Peyer's patch (tissue), 4 donors: ENCODE results near the gene JAM3.

Experiments used
- POLR2A ChIP-seq, 2 donors: fragments of 450-650 bp; IDR thresholded peaks; one replicate each; pipeline ENCODE4 v1.5.1; 2017; ENCODE audit warnings: antibody characterized with exemption in 2 of 2, mild to moderate bottlenecking in 2 of 2, moderate library complexity in 2 of 2
- TF ChIP-seq, protein P1 (sequence below), 6 experiments: fragments of 450-650 bp in 4 of 6; fragments of 200-600 bp in 2 of 6; sonication (generic) in 1 of 6; IDR thresholded peaks; one replicate each; pipeline ENCODE4 v1.5.1; 2017 to 2019; ENCODE audit warnings: antibody characterized with exemption in 6 of 6, mild to moderate bottlenecking in 3 of 6, moderate library complexity in 1 of 6

- TF ChIP-seq, protein P1, sequence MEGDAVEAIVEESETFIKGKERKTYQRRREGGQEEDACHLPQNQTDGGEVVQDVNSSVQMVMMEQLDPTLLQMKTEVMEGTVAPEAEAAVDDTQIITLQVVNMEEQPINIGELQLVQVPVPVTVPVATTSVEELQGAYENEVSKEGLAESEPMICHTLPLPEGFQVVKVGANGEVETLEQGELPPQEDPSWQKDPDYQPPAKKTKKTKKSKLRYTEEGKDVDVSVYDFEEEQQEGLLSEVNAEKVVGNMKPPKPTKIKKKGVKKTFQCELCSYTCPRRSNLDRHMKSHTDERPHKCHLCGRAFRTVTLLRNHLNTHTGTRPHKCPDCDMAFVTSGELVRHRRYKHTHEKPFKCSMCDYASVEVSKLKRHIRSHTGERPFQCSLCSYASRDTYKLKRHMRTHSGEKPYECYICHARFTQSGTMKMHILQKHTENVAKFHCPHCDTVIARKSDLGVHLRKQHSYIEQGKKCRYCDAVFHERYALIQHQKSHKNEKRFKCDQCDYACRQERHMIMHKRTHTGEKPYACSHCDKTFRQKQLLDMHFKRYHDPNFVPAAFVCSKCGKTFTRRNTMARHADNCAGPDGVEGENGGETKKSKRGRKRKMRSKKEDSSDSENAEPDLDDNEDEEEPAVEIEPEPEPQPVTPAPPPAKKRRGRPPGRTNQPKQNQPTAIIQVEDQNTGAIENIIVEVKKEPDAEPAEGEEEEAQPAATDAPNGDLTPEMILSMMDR (IDR thresholded peaks at IDR 0.05) = no peak
- TF ChIP-seq POLR2A (IDR thresholded peaks at IDR 0.05) = no peak
Observed at GRCh38 chr11:134181707-134182106, 112.8 kb downstream of the JAM3 start.
